Hepatocyte (in vitro differentiated cells): ENCODE results near the gene PDLIM5. TPM values are rescaled to one million over a fixed set of nuclear protein-coding genes. Genes with fewer than 3 reads are reported as not detected.

Experiments
- DNase-seq: peaks from one replicate; pipeline ENCODE4 v3.0.0-alpha.2; 2016; ENCODE audit warnings: low spot score
- H2AFZ ChIP-seq: fragments of 200-600 bp; sonication (generic); 2 replicates; pipeline ENCODE4 v1.6.0; 2016; ENCODE audit warnings: antibody characterized with exemption, mild to moderate bottlenecking
- H3K27ac ChIP-seq: fragments of 200-600 bp; sonication (generic); 2 replicates; pipeline ENCODE4 v1.5.1; 2016; ENCODE audit warnings: mild to moderate bottlenecking
- H3K27me3 ChIP-seq: fragments of 200-600 bp; sonication (generic); 2 replicates; pipeline ENCODE4 v1.6.1; 2016
- H3K36me3 ChIP-seq: fragments of 200-600 bp; sonication (generic); replicated peaks from 2 replicates; pipeline ENCODE4 v1.5.1; 2016; ENCODE audit warnings: low read depth; ENCODE audit not compliant: insufficient read depth
- H3K4me1 ChIP-seq: fragments of 200-600 bp; sonication (generic); 2 replicates; pipeline ENCODE4 v1.5.1; 2016; ENCODE audit warnings: mild to moderate bottlenecking, moderate library complexity; ENCODE audit not compliant: insufficient read depth
- H3K4me2 ChIP-seq: fragments of 200-600 bp; sonication (generic); 2 replicates; pipeline ENCODE4 v1.6.0; 2016
- H3K4me3 ChIP-seq: fragments of 200-600 bp; sonication (generic); 2 replicates; pipeline ENCODE4 v1.5.1; 2016; ENCODE audit warnings: mild to moderate bottlenecking
- H3K79me2 ChIP-seq: fragments of 200-600 bp; sonication (generic); 2 replicates; pipeline ENCODE4 v1.6.0; 2017; ENCODE audit warnings: mild to moderate bottlenecking
- H3K9me2 ChIP-seq: fragments of 200-600 bp; sonication (generic); replicated peaks from 2 replicates; pipeline ENCODE4 v1.6.0; 2017; ENCODE audit warnings: mild to moderate bottlenecking; ENCODE audit not compliant: insufficient read depth
- H3K9me3 ChIP-seq: fragments of 200-600 bp; sonication (generic); 2 replicates; pipeline ENCODE4 v1.5.1; 2016; ENCODE audit warnings: low read depth, mild to moderate bottlenecking
- H4K20me1 ChIP-seq: fragments of 200-600 bp; sonication (generic); 2 replicates; pipeline ENCODE4 v1.6.0; 2016; ENCODE audit warnings: mild to moderate bottlenecking; ENCODE audit not compliant: insufficient read depth, poor library complexity, severe bottlenecking
- EZH2 ChIP-seq: fragments of 200-600 bp; sonication (generic); IDR thresholded peaks from 2 replicates; pipeline ENCODE4 v1.6.1; 2016; ENCODE audit warnings: antibody characterized with exemption, mild to moderate bottlenecking, borderline replicate concordance
- EZH2phosphoT487 ChIP-seq: fragments of 200-600 bp; sonication (generic); IDR thresholded peaks from one replicate; pipeline ENCODE4 v1.6.1; 2018; ENCODE audit warnings: antibody characterized with exemption, mild to moderate bottlenecking, low read depth, moderate library complexity; ENCODE audit not compliant: unreplicated experiment, severe bottlenecking
- WGBS: methylation state at CpG from one replicate; pipeline ENCODE4 v1.1.6; 2016; ENCODE audit warnings: low lambda C conversion rate; ENCODE audit errors: missing lambda C conversion rate; 5-methylcytosine and 5-hydroxymethylcytosine counted together
- polyA plus RNA-seq: library from polyadenylated mRNA; unstranded; fragments of >200 nt; fragmentation: Nextera tagmentation; extraction: Ambion mirVana; gene quantifications from 2 replicates; pipeline ENCODE4 v1.2.1, GENCODE V29; 2016
- total RNA-seq: library from RNA; depleted of rRNA; stranded (reverse); fragments of >200 nt; gene quantifications from 2 replicates; pipeline ENCODE4 v1.2.3, GENCODE V29; 2014
- TF ChIP-seq, protein P1 (sequence below): fragments of 200-600 bp; sonication (generic); IDR thresholded peaks from 2 replicates; pipeline ENCODE4 v1.5.1; 2016; ENCODE audit warnings: antibody characterized with exemption, mild to moderate bottlenecking; ENCODE audit not compliant: poor library complexity

PDLIM5 gene
- total and polyA plus RNA-seq, 2 experiments from 2014 or later, result 97.1 to 121 TPM

GRCh38 chr4:94575652-94576051 lies 123.9 kb downstream of the PDLIM5 start:
- TF ChIP-seq, protein P1, sequence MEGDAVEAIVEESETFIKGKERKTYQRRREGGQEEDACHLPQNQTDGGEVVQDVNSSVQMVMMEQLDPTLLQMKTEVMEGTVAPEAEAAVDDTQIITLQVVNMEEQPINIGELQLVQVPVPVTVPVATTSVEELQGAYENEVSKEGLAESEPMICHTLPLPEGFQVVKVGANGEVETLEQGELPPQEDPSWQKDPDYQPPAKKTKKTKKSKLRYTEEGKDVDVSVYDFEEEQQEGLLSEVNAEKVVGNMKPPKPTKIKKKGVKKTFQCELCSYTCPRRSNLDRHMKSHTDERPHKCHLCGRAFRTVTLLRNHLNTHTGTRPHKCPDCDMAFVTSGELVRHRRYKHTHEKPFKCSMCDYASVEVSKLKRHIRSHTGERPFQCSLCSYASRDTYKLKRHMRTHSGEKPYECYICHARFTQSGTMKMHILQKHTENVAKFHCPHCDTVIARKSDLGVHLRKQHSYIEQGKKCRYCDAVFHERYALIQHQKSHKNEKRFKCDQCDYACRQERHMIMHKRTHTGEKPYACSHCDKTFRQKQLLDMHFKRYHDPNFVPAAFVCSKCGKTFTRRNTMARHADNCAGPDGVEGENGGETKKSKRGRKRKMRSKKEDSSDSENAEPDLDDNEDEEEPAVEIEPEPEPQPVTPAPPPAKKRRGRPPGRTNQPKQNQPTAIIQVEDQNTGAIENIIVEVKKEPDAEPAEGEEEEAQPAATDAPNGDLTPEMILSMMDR, result no peak
- no peak for TF ChIP-seq EZH2
- H2AFZ ChIP-seq, result no peak overlapping the region
- no peak overlapping the region for H3K4me3 ChIP-seq
- H3K4me2 ChIP-seq, result no peak overlapping the region
- no peaks in the 10 kb centered on the region for H3K9me3 ChIP-seq
- H4K20me1 ChIP-seq, result no peaks in the 10 kb centered on the region
- no peaks in the 10 kb centered on the region for H3K36me3 ChIP-seq
- 94% methylated on average over 10 of the region's 10 CpGs for WGBS
- H3K4me1 ChIP-seq, result no peaks in the 10 kb centered on the region
- peaks cover 14% of the 10 kb centered on the region for H3K79me2 ChIP-seq
- no peaks in the 10 kb centered on the region for H3K9me2 ChIP-seq
- DNase-seq, result no peak
- no peak overlapping the region for H3K27ac ChIP-seq
- no peaks in the 10 kb centered on the region for H3K27me3 ChIP-seq

- H3K36me3 ChIP-seq, result no peaks in the 10 kb centered on the region
- no peak overlapping the region for H3K4me2 ChIP-seq
- no peaks in the 10 kb centered on the region for H3K9me3 ChIP-seq
- H3K4me3 ChIP-seq, result no peak overlapping the region
- TF ChIP-seq, protein P1, result no peak
- TF ChIP-seq EZH2phosphoT487 (no peak), EZH2 (no peak)
- H3K9me2 ChIP-seq, result no peaks in the 10 kb centered on the region
- no peak for DNase-seq
- no peak overlapping the region for H2AFZ ChIP-seq
- peaks cover 9% of the 10 kb centered on the region for H3K79me2 ChIP-seq
- H3K4me1 ChIP-seq, result no peaks in the 10 kb centered on the region
- no peaks in the 10 kb centered on the region for H3K27me3 ChIP-seq
- no peaks in the 10 kb centered on the region for H4K20me1 ChIP-seq
- 64% methylated on average over 3 of the region's 3 CpGs for WGBS
- no peak overlapping the region for H3K27ac ChIP-seq
Measured at GRCh38 chr4:94576210-94576609, 124.5 kb downstream of the PDLIM5 start.

GRCh38 chr4:94577136-94577535 lies 125.4 kb downstream of the PDLIM5 start:
- H3K36me3 ChIP-seq, result no peaks in the 10 kb centered on the region
- no peaks in the 10 kb centered on the region for H4K20me1 ChIP-seq
- peak; percentile 18 for DNase-seq
- peaks cover 1% of the 10 kb centered on the region for H3K79me2 ChIP-seq
- no peak overlapping the region for H3K4me2 ChIP-seq
- H3K9me2 ChIP-seq, result no peaks in the 10 kb centered on the region
- no peak overlapping the region for H3K4me3 ChIP-seq
- H3K27me3 ChIP-seq, result no peaks in the 10 kb centered on the region
- H3K4me1 ChIP-seq, result no peaks in the 10 kb centered on the region
- no peak overlapping the region for H2AFZ ChIP-seq
- H3K9me3 ChIP-seq, result no peaks in the 10 kb centered on the region
- WGBS, result 46% methylated on average over 1 of the region's 1 CpG
- TF ChIP-seq, protein P1, result no peak
- TF ChIP-seq EZH2phosphoT487, result no peak
- TF ChIP-seq EZH2, result no peak
- H3K27ac ChIP-seq, result no peak overlapping the region

GRCh38 chr4:94578195-94578594 lies 126.5 kb downstream of the PDLIM5 start:
- H3K9me2 ChIP-seq, result no peaks in the 10 kb centered on the region
- 89% methylated on average over 2 of the region's 2 CpGs for WGBS
- H3K4me2 ChIP-seq, result no peak overlapping the region
- no peaks in the 10 kb centered on the region for H3K4me1 ChIP-seq
- no peaks in the 10 kb centered on the region for H3K27me3 ChIP-seq
- H3K4me3 ChIP-seq, result no peak overlapping the region
- no peak for TF ChIP-seq EZH2phosphoT487
- no peak for TF ChIP-seq EZH2
- TF ChIP-seq, protein P1, result no peak
- no peaks in the 10 kb centered on the region for H3K79me2 ChIP-seq
- no peaks in the 10 kb centered on the region for H3K36me3 ChIP-seq
- no peaks in the 10 kb centered on the region for H3K9me3 ChIP-seq
- DNase-seq, result no peak
- no peak overlapping the region for H2AFZ ChIP-seq
- no peaks in the 10 kb centered on the region for H4K20me1 ChIP-seq
- H3K27ac ChIP-seq, result no peak overlapping the region
